VCaP (cell line): ENCODE measurements around the gene NEK6.

Experiments
- H3K27ac ChIP-seq: fragments of 450-650 bp; 2 replicates; pipeline ENCODE4 v1.5.1; 2017
- TF ChIP-seq, protein P1 (sequence below): fragments of 450-650 bp; conservative IDR thresholded peaks from 2 replicates; pipeline ENCODE4 v1.5.1; 2017; ENCODE audit warnings: mild to moderate bottlenecking, moderate library complexity

Gene NEK6

DNA sequence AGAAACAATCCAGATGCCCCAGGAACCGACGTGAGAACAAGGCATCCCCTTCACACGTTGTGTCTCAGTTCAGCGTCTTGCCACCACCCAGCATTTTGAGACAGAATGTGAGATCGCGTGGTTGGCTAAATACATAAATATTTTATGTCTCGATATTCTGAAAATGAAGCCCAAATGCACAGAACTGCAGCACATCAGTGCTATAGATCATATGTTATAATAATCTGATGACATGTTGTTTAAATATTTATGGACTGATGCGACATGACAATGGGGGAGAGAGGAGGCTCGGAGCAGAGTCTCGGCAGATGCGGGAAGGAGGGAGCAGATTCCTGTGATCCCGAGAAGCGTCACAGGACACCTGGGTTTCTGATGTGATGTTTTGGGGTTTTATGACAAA lies 10.9 kb downstream of the NEK6 start:
- TF ChIP-seq, protein P1, sequence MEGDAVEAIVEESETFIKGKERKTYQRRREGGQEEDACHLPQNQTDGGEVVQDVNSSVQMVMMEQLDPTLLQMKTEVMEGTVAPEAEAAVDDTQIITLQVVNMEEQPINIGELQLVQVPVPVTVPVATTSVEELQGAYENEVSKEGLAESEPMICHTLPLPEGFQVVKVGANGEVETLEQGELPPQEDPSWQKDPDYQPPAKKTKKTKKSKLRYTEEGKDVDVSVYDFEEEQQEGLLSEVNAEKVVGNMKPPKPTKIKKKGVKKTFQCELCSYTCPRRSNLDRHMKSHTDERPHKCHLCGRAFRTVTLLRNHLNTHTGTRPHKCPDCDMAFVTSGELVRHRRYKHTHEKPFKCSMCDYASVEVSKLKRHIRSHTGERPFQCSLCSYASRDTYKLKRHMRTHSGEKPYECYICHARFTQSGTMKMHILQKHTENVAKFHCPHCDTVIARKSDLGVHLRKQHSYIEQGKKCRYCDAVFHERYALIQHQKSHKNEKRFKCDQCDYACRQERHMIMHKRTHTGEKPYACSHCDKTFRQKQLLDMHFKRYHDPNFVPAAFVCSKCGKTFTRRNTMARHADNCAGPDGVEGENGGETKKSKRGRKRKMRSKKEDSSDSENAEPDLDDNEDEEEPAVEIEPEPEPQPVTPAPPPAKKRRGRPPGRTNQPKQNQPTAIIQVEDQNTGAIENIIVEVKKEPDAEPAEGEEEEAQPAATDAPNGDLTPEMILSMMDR = no peak
- H3K27ac ChIP-seq = no peak overlapping the region

GRCh38 chr9:124269556-124269955 lies 11.8 kb downstream of the NEK6 start:
- TF ChIP-seq, protein P1 = no peak
- H3K27ac ChIP-seq = no peak overlapping the region

DNA sequence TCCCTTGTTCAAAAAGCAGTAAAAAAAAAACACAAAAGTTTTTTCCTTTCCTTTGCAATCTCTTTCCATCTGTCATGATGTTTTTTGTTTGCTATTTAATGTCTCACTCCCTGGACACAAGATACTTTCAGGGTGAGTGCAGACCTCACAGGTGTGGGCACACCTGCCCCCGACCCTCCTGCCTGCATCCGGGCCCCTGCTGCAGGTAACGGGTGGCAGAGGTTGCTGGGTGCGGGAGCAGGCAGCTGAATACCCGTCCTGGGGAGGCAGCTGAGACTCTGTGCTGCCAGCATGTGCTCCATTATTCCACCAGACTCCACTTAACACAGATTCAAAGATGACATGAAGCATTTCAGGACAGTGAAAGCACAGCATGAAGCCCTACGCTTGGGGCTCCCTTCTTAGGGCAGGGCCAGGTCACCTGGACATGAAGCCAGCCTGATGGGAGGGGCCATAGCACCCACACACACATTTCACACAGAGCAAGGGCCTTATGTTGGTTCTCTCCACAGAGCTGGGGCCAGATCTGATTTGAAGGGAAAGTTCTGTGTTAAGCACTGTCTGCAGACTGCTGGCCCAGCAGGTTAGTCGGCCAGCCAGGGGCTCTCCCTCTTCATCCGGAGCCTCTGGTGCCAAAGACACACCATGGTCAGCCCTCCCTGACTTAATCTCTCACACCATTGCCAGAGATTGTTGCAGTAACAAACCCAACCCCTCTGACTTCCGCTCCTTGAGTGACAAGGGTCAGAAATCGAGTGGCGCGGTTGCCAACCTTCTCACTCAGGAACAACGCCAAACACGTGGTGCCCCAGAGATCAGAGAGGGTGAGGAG lies 13.0 kb downstream of the NEK6 start:
- H3K27ac ChIP-seq = no peak overlapping the region; the same call in 1 of the 2 replicates
- TF ChIP-seq, protein P1 = no peak

DNA sequence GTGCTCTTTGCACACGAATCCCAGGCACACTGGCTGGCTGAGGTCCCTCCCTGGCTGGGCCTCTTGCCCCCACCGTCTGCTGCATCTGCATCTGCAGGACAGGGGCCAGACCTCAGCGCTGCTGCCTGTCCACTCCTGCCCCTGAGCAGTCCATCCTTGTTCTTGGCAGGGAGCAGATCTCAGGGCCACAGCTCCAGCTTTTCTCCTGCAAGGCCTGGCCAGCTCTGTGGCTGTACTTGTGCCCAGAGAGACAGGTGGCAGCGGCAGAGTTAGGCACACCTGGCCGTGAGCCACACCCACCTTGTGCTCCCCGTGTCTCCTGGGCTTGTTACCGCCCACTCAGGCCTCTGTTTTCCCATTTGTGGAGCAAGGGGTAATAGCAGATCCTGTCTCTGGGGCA lies 13.9 kb downstream of the NEK6 start:
- TF ChIP-seq, protein P1 = no peak
- H3K27ac ChIP-seq = no peak overlapping the region

DNA sequence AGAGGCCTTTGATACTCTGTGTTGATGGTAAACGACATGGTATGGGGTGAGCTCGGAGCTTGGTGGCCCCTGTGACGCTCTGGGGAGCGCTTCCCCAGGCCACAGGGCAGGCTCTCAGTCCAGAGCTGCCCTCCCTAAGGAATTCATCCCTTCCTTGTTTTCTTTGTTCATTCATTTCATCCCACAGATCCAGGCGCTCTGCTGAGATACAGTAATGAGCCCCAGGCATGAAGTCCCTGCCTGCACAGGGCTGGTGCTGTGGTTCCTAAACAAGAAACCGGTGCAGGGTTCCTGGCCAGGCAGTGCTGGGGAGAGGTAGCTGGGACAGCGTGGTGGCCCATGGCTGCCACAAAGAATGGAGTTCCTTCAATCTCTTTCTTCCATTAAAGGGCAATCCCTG lies 14.4 kb downstream of the NEK6 start:
- H3K27ac ChIP-seq = no peak overlapping the region
- TF ChIP-seq, protein P1 = no peak

- no peak overlapping the region for H3K27ac ChIP-seq
Measured at GRCh38 chr9:124272979-124273378, 15.2 kb downstream of the NEK6 start.

GRCh38 chr9:124273427-124274160 lies 15.8 kb downstream of the NEK6 start:
- TF ChIP-seq, protein P1 = no peak
- H3K27ac ChIP-seq = no peak overlapping the region

More at GRCh38 chr9:124272979-124273378, 15.2 kb downstream of the NEK6 start:
- TF ChIP-seq, protein P1 = no peak
